Measurements from ENCODE around the gene TSPAN4. TPM values are rescaled to one million over a fixed set of nuclear protein-coding genes. Genes with fewer than 3 reads are reported as not detected.

The TSPAN4 gene
- total and polyA plus RNA-seq, 4 donors = 68.3 to 197 (median 134) TPM

- H3K9me3 ChIP-seq (ENCODE audit: control insufficient read depth in 4 of 4, insufficient read depth in 3 of 4, low read length in 3 of 4) = no peaks in the 10 kb centered on the region
- peak; percentile 98 to 99 (median 99) for DNase-seq
- H3K4me3 ChIP-seq = peak within 1 kb of the TSS; percentile 98
- H3K9ac ChIP-seq (ENCODE audit: insufficient read depth in 1 of 2, low read length in 2 of 2) = peak within 1 kb of the TSS; percentile 79 to 86
- no peak for TF ChIP-seq CTCF (IDR thresholded peaks at IDR 0.05; ENCODE audit: control extremely low read depth, extremely low read depth)
- H3K4me1 ChIP-seq (ENCODE audit: control insufficient read depth in 5 of 5, insufficient read depth in 5 of 5, low read length in 5 of 5) = peaks cover 6 to 26% (median 11%) of the 10 kb centered on the region in 5 donors
- 0% methylated on average over 57 to 81 of the region's 81 CpGs for WGBS, 2 donors
- H3K27me3 ChIP-seq (ENCODE audit: control insufficient read depth in 3 of 3, insufficient read depth in 3 of 3, low read length in 2 of 3) = no peaks in the 10 kb centered on the region
- ATAC-seq (ENCODE audit: insufficient read depth, low FRiP score) = peak; percentile 91
- peaks cover 0 to 25% (median 14%) of the 10 kb centered on the region in 4 donors for H3K36me3 ChIP-seq (ENCODE audit: control insufficient read depth in 4 of 4, insufficient read depth in 4 of 4, low read length in 4 of 4)
- peak within 1 kb of the TSS; percentile 94 to 97 for H3K27ac ChIP-seq (ENCODE audit: low read depth in 1 of 2, low read length in 1 of 2)
These were observed 33.2 kb upstream of the TSPAN4 start, which contains the start of gene RPLP2 for GRCh38 chr11:809287-810039. RPLP2 (plus strand) TSS chr11:809967; CDS start chr11:810235, 268 bp downstream.

GRCh38 chr11:810040-810567 is 32.5 kb upstream of the TSPAN4 start:
- TF ChIP-seq CTCF (IDR thresholded peaks at IDR 0.05; ENCODE audit: control extremely low read depth, extremely low read depth) = no peak
- H3K27me3 ChIP-seq (ENCODE audit: control insufficient read depth in 3 of 3, insufficient read depth in 3 of 3, low read length in 2 of 3) = no peaks in the 10 kb centered on the region
- ATAC-seq (ENCODE audit: insufficient read depth, low FRiP score) = no peak
- peaks cover 0 to 25% (median 14%) of the 10 kb centered on the region in 4 donors for H3K36me3 ChIP-seq (ENCODE audit: control insufficient read depth in 4 of 4, insufficient read depth in 4 of 4, low read length in 4 of 4)
- H3K9me3 ChIP-seq (ENCODE audit: control insufficient read depth in 4 of 4, insufficient read depth in 3 of 4, low read length in 3 of 4) = no peaks in the 10 kb centered on the region
- H3K4me1 ChIP-seq (ENCODE audit: control insufficient read depth in 5 of 5, insufficient read depth in 5 of 5, low read length in 5 of 5) = peaks cover 5 to 23% (median 9%) of the 10 kb centered on the region in 5 donors
- H3K27ac ChIP-seq (ENCODE audit: low read depth in 1 of 2, low read length in 1 of 2) = peak overlapping the region; percentile 94 to 97
- H3K4me3 ChIP-seq = peak overlapping the region; percentile 98
- DNase-seq = no peak
- H3K9ac ChIP-seq (ENCODE audit: insufficient read depth in 1 of 2, low read length in 2 of 2) = peak overlapping the region; percentile 61 to 86
- 0% methylated on average over 45 to 55 of the region's 55 CpGs for WGBS, 2 donors

- Histone ChIP-seq H3K27ac (ENCODE audit: low read depth in 1 of 2, low read length in 1 of 2) (peak overlapping the region; percentile 2 to 5), H3K4me1 (ENCODE audit: control insufficient read depth in 5 of 5, insufficient read depth in 5 of 5, low read length in 5 of 5) (peaks cover 5 to 20% (median 6%) of the 10 kb centered on the region in 5 donors), H3K36me3 (ENCODE audit: control insufficient read depth in 4 of 4, insufficient read depth in 4 of 4, low read length in 4 of 4) (peaks cover 0 to 31% (median 14%) of the 10 kb centered on the region in 4 donors), H3K27me3 (ENCODE audit: control insufficient read depth in 3 of 3, insufficient read depth in 3 of 3, low read length in 2 of 3) (no peaks in the 10 kb centered on the region), H3K9ac (ENCODE audit: insufficient read depth in 1 of 2, low read length in 2 of 2) (no peak overlapping the region), H3K9me3 (ENCODE audit: control insufficient read depth in 4 of 4, insufficient read depth in 3 of 4, low read length in 3 of 4) (no peaks in the 10 kb centered on the region), H3K4me3 (no peak overlapping the region)
- TF ChIP-seq CTCF (IDR thresholded peaks at IDR 0.05; ENCODE audit: control extremely low read depth, extremely low read depth) = no peak
- no peak for ATAC-seq (ENCODE audit: insufficient read depth, low FRiP score)
- WGBS, 2 donors = 73 to 77% methylated on average over 14 of the region's 14 CpGs
- no peak for DNase-seq
These were observed 31.0 kb upstream of the TSPAN4 start for GRCh38 chr11:811446-812245.
